ENCODE results near the gene SCN5A. TPM values are rescaled to one million over a fixed set of nuclear protein-coding genes. Genes with fewer than 3 reads are reported as not detected.

The SCN5A gene
- total RNA-seq, 4 donors from 2014 or later = 0.42 to 1.3 (median 0.77) TPM

GRCh38 chr3:38543586-38543985 is 105.9 kb downstream of the SCN5A start:
- 34% methylated on average over 3 of the region's 7 CpGs for WGBS
- Histone ChIP-seq H3K4me3 (no peak overlapping the region), H3K4me1 (peaks cover 0 to 47% (median 0%) of the 10 kb centered on the region in 4 donors), H3K36me3 (no peaks in the 10 kb centered on the region), H3K9me3 (no peaks in the 10 kb centered on the region), H3K27me3 (no peaks in the 10 kb centered on the region), H3K27ac (replicated peaks in 1 of 4) (no peak overlapping the region)
- no peak for DNase-seq (ENCODE audit: extremely low spot score)
- intact Hi-C loops (cut with DNase I) = no loop called here
- TF ChIP-seq EP300 (IDR thresholded peaks at IDR 0.05) (no peak), POLR2AphosphoS5 (IDR thresholded peaks at IDR 0.05) (no peak), CTCF (IDR thresholded peaks at IDR 0.05) (no peak), POLR2A (IDR thresholded peaks at IDR 0.05; ENCODE audit: low read depth) (no peak)

- no peaks in the 10 kb centered on the region for H3K9me3 ChIP-seq
- TF ChIP-seq EP300 (IDR thresholded peaks at IDR 0.05) (no peak), POLR2A (IDR thresholded peaks at IDR 0.05; ENCODE audit: low read depth) (no peak), CTCF (IDR thresholded peaks at IDR 0.05) (no peak), POLR2AphosphoS5 (IDR thresholded peaks at IDR 0.05) (no peak)
- no peak overlapping the region for H3K27ac ChIP-seq (replicated peaks in 1 of 4)
- no peak for DNase-seq (ENCODE audit: extremely low spot score)
- H3K4me1 ChIP-seq = peaks cover 0 to 49% (median 0%) of the 10 kb centered on the region in 4 donors
- H3K36me3 ChIP-seq = no peaks in the 10 kb centered on the region
- no peaks in the 10 kb centered on the region for H3K27me3 ChIP-seq
- H3K4me3 ChIP-seq = no peak overlapping the region
- intact Hi-C loops (cut with DNase I) = no loop called here
- 53% methylated on average over 9 of the region's 16 CpGs for WGBS
Observed at GRCh38 chr3:38542401-38543298, 106.8 kb downstream of the SCN5A start.

- Histone ChIP-seq H3K4me1 (peaks cover 0 to 49% (median 0%) of the 10 kb centered on the region in 4 donors), H3K9me3 (no peaks in the 10 kb centered on the region), H3K4me3 (no peak overlapping the region), H3K27ac (replicated peaks in 1 of 4) (no peak overlapping the region), H3K36me3 (peaks cover 0 to 4% (median 0%) of the 10 kb centered on the region in 4 donors), H3K27me3 (no peaks in the 10 kb centered on the region)
- DNase-seq (ENCODE audit: extremely low spot score) = no peak
- 85% methylated on average over 9 of the region's 9 CpGs for WGBS
- intact Hi-C loops (cut with DNase I) = no loop called here
- TF ChIP-seq POLR2A (IDR thresholded peaks at IDR 0.05; ENCODE audit: low read depth) = no peak
- TF ChIP-seq EP300 (IDR thresholded peaks at IDR 0.05) = no peak
- TF ChIP-seq CTCF (IDR thresholded peaks at IDR 0.05) = no peak
- TF ChIP-seq POLR2AphosphoS5 (IDR thresholded peaks at IDR 0.05) = no peak
Observed at GRCh38 chr3:38541806-38542205, 107.7 kb downstream of the SCN5A start.

- H3K9me3 ChIP-seq = no peaks in the 10 kb centered on the region
- H3K4me1 ChIP-seq = peaks cover 0 to 44% (median 0%) of the 10 kb centered on the region in 4 donors
- 80% methylated on average over 7 of the region's 8 CpGs for WGBS
- intact Hi-C loops (cut with DNase I) = no loop called here
- no peak for TF ChIP-seq CTCF (IDR thresholded peaks at IDR 0.05)
- TF ChIP-seq POLR2AphosphoS5 (IDR thresholded peaks at IDR 0.05) = no peak
- TF ChIP-seq EP300 (IDR thresholded peaks at IDR 0.05) = no peak
- TF ChIP-seq POLR2A (IDR thresholded peaks at IDR 0.05; ENCODE audit: low read depth) = no peak
- peaks cover 0 to 23% (median 6%) of the 10 kb centered on the region in 4 donors for H3K36me3 ChIP-seq
- no peaks in the 10 kb centered on the region for H3K27me3 ChIP-seq
- DNase-seq (ENCODE audit: extremely low spot score) = no peak
- no peak overlapping the region for H3K27ac ChIP-seq (replicated peaks in 1 of 4)
- no peak overlapping the region for H3K4me3 ChIP-seq
Observed at GRCh38 chr3:38538773-38539353, 110.6 kb downstream of the SCN5A start.
